GM12873 (cell line): ENCODE data around the gene NDUFS2.

Experiments used
- CTCF ChIP-seq: IDR thresholded peaks from 2 replicates; pipeline ENCODE4 v1.5.1; 2012; ENCODE audit warnings: low read depth, mild to moderate bottlenecking, moderate library complexity, low read length, control low read depth; ENCODE audit not compliant: insufficient read depth; ENCODE audit errors: missing control alignments

Gene NDUFS2

GRCh38 chr1:161196521-161197451 is 5.4 kb upstream of the NDUFS2 start:
- TF ChIP-seq CTCF = no peak

- TF ChIP-seq CTCF = no peak
Measured at GRCh38 chr1:161197560-161198193, 4.5 kb upstream of the NDUFS2 start.

- TF ChIP-seq CTCF = no peak
Measured at GRCh38 chr1:161198194-161198896, 3.8 kb upstream of the NDUFS2 start.

- no peak for TF ChIP-seq CTCF
Measured at GRCh38 chr1:161198897-161199431, 3.2 kb upstream of the NDUFS2 start, which contains the start of gene ADAMTS4. Gene ADAMTS4 (minus strand): TSS chr1:161199054. CDS start chr1:161198627, 427 bp downstream.

- no peak for TF ChIP-seq CTCF
Measured at GRCh38 chr1:161199506-161200139, 2.5 kb upstream of the NDUFS2 start.

- no peak for TF ChIP-seq CTCF
Measured at GRCh38 chr1:161200421-161200991, 1.7 kb upstream of the NDUFS2 start.
